OCI-LY1 (cell line): ENCODE data around the gene CELF4.

Experiments used
- H2AFZ ChIP-seq: fragments of 200-600 bp; sonication (generic), shearing (Covaris generic); 2 replicates; pipeline ENCODE4 v1.6.0; 2014; ENCODE audit warnings: antibody characterized with exemption, mild to moderate bottlenecking, low read length
- H3F3A ChIP-seq: fragments of 200-600 bp; sonication (generic), shearing (Covaris generic); 2 replicates; pipeline ENCODE4 v1.6.0; 2014; ENCODE audit warnings: mild to moderate bottlenecking, antibody characterized with exemption, low read length, moderate library complexity; ENCODE audit not compliant: insufficient read depth
- H3K27ac ChIP-seq: fragments of 200-600 bp; sonication (generic); 2 replicates; pipeline ENCODE4 v1.5.1; 2014; ENCODE audit warnings: low read length, mixed run types, mild to moderate bottlenecking, low read depth; ENCODE audit not compliant: poor library complexity, severe bottlenecking
- H3K27me3 ChIP-seq: fragments of 200-600 bp; sonication (generic); 2 replicates; pipeline ENCODE4 v1.6.0; 2014; ENCODE audit warnings: antibody characterized with exemption, mild to moderate bottlenecking, low read length, moderate library complexity; ENCODE audit not compliant: insufficient read depth
- H3K36me3 ChIP-seq: fragments of 200-600 bp; sonication (generic); 2 replicates; pipeline ENCODE4 v1.6.1; 2014; ENCODE audit warnings: mild to moderate bottlenecking, antibody characterized with exemption, low read length, moderate library complexity, mixed read lengths; ENCODE audit not compliant: insufficient read depth
- H3K4me1 ChIP-seq: fragments of 200-600 bp; sonication (generic); 2 replicates; pipeline ENCODE4 v1.5.1; 2014; ENCODE audit warnings: mild to moderate bottlenecking, low read length, moderate library complexity; ENCODE audit not compliant: insufficient read depth, severe bottlenecking
- H3K4me2 ChIP-seq: fragments of 200-600 bp; sonication (generic), shearing (Covaris generic); 2 replicates; pipeline ENCODE4 v1.6.1; 2014; ENCODE audit warnings: low read length
- H3K4me3 ChIP-seq: fragments of 200-600 bp; sonication (generic); 2 replicates; pipeline ENCODE4 v1.5.1; 2014; ENCODE audit warnings: low read length, low read depth, mild to moderate bottlenecking, mixed read lengths; ENCODE audit not compliant: poor library complexity, severe bottlenecking
- H3K79me2 ChIP-seq: fragments of 200-600 bp; shearing (Covaris generic); 2 replicates; pipeline ENCODE4 v1.6.1; 2016; ENCODE audit warnings: mixed run types, low read length, mixed read lengths; ENCODE audit not compliant: insufficient read depth
- H3K9ac ChIP-seq: fragments of 200-600 bp; sonication (generic), shearing (Covaris generic); 2 replicates; pipeline ENCODE4 v1.6.1; 2014; ENCODE audit warnings: mild to moderate bottlenecking, low read length, mixed read lengths
- H3K9me2 ChIP-seq: fragments of 200-600 bp; sonication (generic), shearing (Covaris generic); 2 replicates; pipeline ENCODE4 v1.6.1; 2014; ENCODE audit warnings: low read depth, mild to moderate bottlenecking, low read length, mixed read lengths
- H3K9me3 ChIP-seq: fragments of 200-600 bp; shearing (Covaris generic); 2 replicates; pipeline ENCODE4 v1.6.1; 2014; ENCODE audit warnings: low read length, mixed read lengths
- H4K20me1 ChIP-seq: fragments of 200-600 bp; sonication (generic), shearing (Covaris generic); 2 replicates; pipeline ENCODE4 v1.6.0; 2016; ENCODE audit warnings: mild to moderate bottlenecking, low read length; ENCODE audit not compliant: insufficient read depth
- EZH2 ChIP-seq: fragments of 200-600 bp; sonication (generic), shearing (Covaris generic); IDR thresholded peaks from 2 replicates; pipeline ENCODE4 v1.8.0; 2017; ENCODE audit warnings: borderline replicate concordance, mixed run types, mild to moderate bottlenecking, antibody characterized with exemption, low read length, moderate library complexity, mixed read lengths
- TF ChIP-seq, protein P1 (sequence below): fragments of 200-600 bp; sonication (generic), shearing (Covaris generic); IDR thresholded peaks from 2 replicates; pipeline ENCODE4 v1.5.1; 2017; ENCODE audit warnings: mild to moderate bottlenecking, antibody characterized with exemption, low read length, moderate library complexity, mixed read lengths

Gene CELF4

DNA sequence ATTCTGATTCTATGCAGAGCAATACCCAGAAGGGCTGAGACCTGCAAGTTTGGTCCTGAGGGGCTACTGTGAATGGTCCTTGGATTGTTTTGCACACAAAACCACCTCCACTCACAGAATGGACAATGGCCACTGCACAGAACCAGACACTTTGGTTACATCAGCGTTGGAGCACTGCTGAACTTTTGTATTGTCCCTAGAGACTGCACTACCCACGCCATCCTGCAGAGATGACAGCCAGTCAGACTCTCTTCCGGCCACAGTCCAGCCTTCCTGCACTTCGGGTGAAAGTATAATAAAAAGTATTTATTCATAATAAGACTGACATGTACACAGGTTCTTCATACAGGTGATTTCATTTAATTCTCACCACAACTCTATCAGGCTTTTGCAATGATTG lies 35.7 kb downstream of the CELF4 start:
- H3K27ac ChIP-seq: no peak overlapping the region
- H3K4me1 ChIP-seq: no peaks in the 10 kb centered on the region
- no peaks in the 10 kb centered on the region for H3K79me2 ChIP-seq
- H2AFZ ChIP-seq: no peak overlapping the region
- TF ChIP-seq, protein P1, sequence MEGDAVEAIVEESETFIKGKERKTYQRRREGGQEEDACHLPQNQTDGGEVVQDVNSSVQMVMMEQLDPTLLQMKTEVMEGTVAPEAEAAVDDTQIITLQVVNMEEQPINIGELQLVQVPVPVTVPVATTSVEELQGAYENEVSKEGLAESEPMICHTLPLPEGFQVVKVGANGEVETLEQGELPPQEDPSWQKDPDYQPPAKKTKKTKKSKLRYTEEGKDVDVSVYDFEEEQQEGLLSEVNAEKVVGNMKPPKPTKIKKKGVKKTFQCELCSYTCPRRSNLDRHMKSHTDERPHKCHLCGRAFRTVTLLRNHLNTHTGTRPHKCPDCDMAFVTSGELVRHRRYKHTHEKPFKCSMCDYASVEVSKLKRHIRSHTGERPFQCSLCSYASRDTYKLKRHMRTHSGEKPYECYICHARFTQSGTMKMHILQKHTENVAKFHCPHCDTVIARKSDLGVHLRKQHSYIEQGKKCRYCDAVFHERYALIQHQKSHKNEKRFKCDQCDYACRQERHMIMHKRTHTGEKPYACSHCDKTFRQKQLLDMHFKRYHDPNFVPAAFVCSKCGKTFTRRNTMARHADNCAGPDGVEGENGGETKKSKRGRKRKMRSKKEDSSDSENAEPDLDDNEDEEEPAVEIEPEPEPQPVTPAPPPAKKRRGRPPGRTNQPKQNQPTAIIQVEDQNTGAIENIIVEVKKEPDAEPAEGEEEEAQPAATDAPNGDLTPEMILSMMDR: no peak
- TF ChIP-seq EZH2: no peak
- no peaks in the 10 kb centered on the region for H3K9me3 ChIP-seq
- H3K27me3 ChIP-seq: peaks cover 4% of the 10 kb centered on the region; the same call in 1 of the 2 replicates
- no peak overlapping the region for H3K4me3 ChIP-seq
- no peaks in the 10 kb centered on the region for H3K36me3 ChIP-seq
- H3K4me2 ChIP-seq: no peak overlapping the region
- no peaks in the 10 kb centered on the region for H3K9me2 ChIP-seq
- no peaks in the 10 kb centered on the region for H3F3A ChIP-seq
- no peaks in the 10 kb centered on the region for H4K20me1 ChIP-seq
- H3K9ac ChIP-seq: no peak overlapping the region

DNA sequence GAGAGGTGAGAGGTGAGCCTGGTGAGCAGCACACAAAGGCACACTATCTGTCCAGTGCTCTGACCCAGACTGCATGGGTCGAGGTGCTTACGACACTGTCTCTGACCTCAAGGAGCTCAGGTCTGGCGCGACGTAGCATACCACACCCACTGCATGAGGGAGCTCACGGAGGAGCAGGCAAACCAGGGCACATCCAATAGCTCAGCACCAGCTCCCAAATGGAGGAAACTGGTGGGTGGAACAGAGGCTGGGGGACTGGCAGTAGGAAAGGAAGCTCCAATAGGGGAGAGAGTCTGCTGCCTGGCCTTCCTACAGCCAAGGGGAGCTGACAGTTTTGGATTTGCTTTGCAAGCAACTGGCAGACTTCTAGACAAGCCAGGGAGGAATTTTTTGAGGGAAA lies 36.3 kb downstream of the CELF4 start:
- no peak overlapping the region for H3K9ac ChIP-seq
- H3K4me2 ChIP-seq: no peak overlapping the region
- H3K27me3 ChIP-seq: peaks cover 4% of the 10 kb centered on the region; the same call in 1 of the 2 replicates
- H4K20me1 ChIP-seq: no peaks in the 10 kb centered on the region
- H2AFZ ChIP-seq: no peak overlapping the region
- no peaks in the 10 kb centered on the region for H3K4me1 ChIP-seq
- H3K36me3 ChIP-seq: no peaks in the 10 kb centered on the region
- no peaks in the 10 kb centered on the region for H3K79me2 ChIP-seq
- H3K9me3 ChIP-seq: no peaks in the 10 kb centered on the region
- H3K9me2 ChIP-seq: no peaks in the 10 kb centered on the region
- no peak overlapping the region for H3K27ac ChIP-seq
- TF ChIP-seq, protein P1: no peak
- no peak for TF ChIP-seq EZH2
- H3K4me3 ChIP-seq: no peak overlapping the region
- H3F3A ChIP-seq: no peaks in the 10 kb centered on the region

DNA sequence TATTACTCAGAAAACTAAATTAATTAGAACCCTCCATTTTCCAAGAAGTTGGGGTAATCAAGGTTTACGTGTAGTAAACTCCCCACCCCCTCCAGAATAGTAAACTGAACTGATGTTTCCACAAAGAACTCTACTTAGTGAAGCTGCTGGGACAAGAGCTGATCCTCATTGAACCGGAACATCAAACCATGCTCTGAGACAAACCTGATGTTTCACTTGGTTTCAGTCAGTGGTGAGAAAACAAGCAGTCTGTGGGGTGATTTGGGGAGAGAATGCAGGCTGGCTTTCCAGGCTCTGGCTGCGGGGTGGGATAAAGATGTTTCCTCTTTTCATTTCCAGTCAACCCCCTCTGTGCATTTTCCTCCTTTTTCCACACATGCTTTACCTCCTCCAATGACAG lies 38.2 kb downstream of the CELF4 start:
- Histone ChIP-seq H2AFZ (no peak overlapping the region), H3K27me3 (peaks cover 4% of the 10 kb centered on the region; the same call in 1 of the 2 replicates), H3F3A (no peaks in the 10 kb centered on the region), H3K27ac (no peak overlapping the region), H3K9me2 (no peaks in the 10 kb centered on the region), H3K4me1 (no peaks in the 10 kb centered on the region), H4K20me1 (no peaks in the 10 kb centered on the region), H3K79me2 (no peaks in the 10 kb centered on the region), H3K4me2 (no peak overlapping the region), H3K4me3 (no peak overlapping the region), H3K36me3 (no peaks in the 10 kb centered on the region), H3K9ac (no peak overlapping the region), H3K9me3 (no peaks in the 10 kb centered on the region)
- TF ChIP-seq EZH2: no peak
- TF ChIP-seq, protein P1: no peak
